GM23338 (cell line): ENCODE measurements around the gene TTC33. TPM values are rescaled to one million over a fixed set of nuclear protein-coding genes. Genes with fewer than 3 reads are reported as not detected.

Source experiments
- EZH2 ChIP-seq: fragments of 200-600 bp; sonication (generic); IDR thresholded peaks from one replicate; pipeline ENCODE4 v1.8.0; 2017; ENCODE audit warnings: antibody characterized with exemption, mild to moderate bottlenecking, low read depth; ENCODE audit not compliant: unreplicated experiment
- JUNB ChIP-seq: IDR thresholded peaks from one replicate; pipeline ENCODE4 v1.6.1; 2016; ENCODE audit warnings: antibody characterized with exemption; ENCODE audit not compliant: unreplicated experiment
- STAT1 ChIP-seq: IDR thresholded peaks from one replicate; pipeline ENCODE4 v1.6.1; 2016; ENCODE audit warnings: antibody characterized with exemption; ENCODE audit not compliant: unreplicated experiment
- ZNF114 ChIP-seq: fragments of 250-450 bp; sonication (Bioruptor Pico); IDR thresholded peaks from 2 replicates; pipeline ENCODE4 v1.5.0; 2020; ENCODE audit warnings: mild to moderate bottlenecking, moderate library complexity
- polyA plus RNA-seq: library from polyadenylated mRNA; unstranded; fragments of >200 nt; fragmentation: Nextera tagmentation; extraction: Ambion mirVana; gene quantifications from 2 replicates; pipeline ENCODE4 v1.2.1, GENCODE V29; 2016
- total RNA-seq: library from RNA; depleted of rRNA; stranded (reverse); fragments of >200 nt; shearing (Covaris generic); gene quantifications from 2 replicates; pipeline ENCODE4 v1.2.3, GENCODE V29; 2014
- TF ChIP-seq, protein P1 (sequence below): fragments of 250-450 bp; sonication (Bioruptor Pico); IDR thresholded peaks from 2 replicates; pipeline ENCODE4 v1.5.0; 2020; ENCODE audit warnings: mild to moderate bottlenecking, moderate library complexity
- TF ChIP-seq, protein P2 (sequence below): IDR thresholded peaks from one replicate; pipeline ENCODE4 v1.6.1; 2018; ENCODE audit warnings: antibody characterized with exemption; ENCODE audit not compliant: unreplicated experiment

The TTC33 gene
- total and polyA plus RNA-seq, 2 experiments from 2014 or later = 4.1 to 11.5 TPM

GRCh38 chr5:40681363-40682153, 74.2 kb downstream of the TTC33 start (continued):
- TF ChIP-seq, protein P1, sequence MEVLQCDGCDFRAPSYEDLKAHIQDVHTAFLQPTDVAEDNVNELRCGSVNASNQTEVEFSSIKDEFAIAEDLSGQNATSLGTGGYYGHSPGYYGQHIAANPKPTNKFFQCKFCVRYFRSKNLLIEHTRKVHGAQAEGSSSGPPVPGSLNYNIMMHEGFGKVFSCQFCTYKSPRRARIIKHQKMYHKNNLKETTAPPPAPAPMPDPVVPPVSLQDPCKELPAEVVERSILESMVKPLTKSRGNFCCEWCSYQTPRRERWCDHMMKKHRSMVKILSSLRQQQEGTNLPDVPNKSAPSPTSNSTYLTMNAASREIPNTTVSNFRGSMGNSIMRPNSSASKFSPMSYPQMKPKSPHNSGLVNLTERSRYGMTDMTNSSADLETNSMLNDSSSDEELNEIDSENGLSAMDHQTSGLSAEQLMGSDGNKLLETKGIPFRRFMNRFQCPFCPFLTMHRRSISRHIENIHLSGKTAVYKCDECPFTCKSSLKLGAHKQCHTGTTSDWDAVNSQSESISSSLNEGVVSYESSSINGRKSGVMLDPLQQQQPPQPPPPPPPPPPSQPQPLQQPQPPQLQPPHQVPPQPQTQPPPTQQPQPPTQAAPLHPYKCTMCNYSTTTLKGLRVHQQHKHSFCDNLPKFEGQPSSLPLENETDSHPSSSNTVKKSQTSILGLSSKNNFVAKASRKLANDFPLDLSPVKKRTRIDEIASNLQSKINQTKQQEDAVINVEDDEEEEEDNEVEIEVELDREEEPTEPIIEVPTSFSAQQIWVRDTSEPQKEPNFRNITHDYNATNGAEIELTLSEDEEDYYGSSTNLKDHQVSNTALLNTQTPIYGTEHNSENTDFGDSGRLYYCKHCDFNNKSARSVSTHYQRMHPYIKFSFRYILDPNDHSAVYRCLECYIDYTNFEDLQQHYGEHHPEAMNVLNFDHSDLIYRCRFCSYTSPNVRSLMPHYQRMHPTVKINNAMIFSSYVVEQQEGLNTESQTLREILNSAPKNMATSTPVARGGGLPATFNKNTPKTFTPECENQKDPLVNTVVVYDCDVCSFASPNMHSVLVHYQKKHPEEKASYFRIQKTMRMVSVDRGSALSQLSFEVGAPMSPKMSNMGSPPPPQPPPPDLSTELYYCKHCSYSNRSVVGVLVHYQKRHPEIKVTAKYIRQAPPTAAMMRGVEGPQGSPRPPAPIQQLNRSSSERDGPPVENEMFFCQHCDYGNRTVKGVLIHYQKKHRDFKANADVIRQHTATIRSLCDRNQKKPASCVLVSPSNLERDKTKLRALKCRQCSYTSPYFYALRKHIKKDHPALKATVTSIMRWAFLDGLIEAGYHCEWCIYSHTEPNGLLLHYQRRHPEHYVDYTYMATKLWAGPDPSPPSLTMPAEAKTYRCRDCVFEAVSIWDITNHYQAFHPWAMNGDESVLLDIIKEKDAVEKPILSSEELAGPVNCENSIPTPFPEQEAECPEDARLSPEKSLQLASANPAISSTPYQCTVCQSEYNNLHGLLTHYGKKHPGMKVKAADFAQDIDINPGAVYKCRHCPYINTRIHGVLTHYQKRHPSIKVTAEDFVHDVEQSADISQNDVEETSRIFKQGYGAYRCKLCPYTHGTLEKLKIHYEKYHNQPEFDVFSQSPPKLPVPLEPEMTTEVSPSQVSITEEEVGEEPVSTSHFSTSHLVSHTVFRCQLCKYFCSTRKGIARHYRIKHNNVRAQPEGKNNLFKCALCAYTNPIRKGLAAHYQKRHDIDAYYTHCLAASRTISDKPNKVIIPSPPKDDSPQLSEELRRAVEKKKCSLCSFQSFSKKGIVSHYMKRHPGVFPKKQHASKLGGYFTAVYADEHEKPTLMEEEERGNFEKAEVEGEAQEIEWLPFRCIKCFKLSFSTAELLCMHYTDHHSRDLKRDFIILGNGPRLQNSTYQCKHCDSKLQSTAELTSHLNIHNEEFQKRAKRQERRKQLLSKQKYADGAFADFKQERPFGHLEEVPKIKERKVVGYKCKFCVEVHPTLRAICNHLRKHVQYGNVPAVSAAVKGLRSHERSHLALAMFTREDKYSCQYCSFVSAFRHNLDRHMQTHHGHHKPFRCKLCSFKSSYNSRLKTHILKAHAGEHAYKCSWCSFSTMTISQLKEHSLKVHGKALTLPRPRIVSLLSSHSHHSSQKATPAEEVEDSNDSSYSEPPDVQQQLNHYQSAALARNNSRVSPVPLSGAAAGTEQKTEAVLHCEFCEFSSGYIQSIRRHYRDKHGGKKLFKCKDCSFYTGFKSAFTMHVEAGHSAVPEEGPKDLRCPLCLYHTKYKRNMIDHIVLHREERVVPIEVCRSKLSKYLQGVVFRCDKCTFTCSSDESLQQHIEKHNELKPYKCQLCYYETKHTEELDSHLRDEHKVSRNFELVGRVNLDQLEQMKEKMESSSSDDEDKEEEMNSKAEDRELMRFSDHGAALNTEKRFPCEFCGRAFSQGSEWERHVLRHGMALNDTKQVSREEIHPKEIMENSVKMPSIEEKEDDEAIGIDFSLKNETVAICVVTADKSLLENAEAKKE (CRISPR knock-in tag) = peak; percentile 20
- TF ChIP-seq STAT1 = no peak
- TF ChIP-seq ZNF114 (CRISPR knock-in tag) = no peak
- peak; percentile 44 for TF ChIP-seq EZH2
- no peak for TF ChIP-seq JUNB
- TF ChIP-seq, protein P2, sequence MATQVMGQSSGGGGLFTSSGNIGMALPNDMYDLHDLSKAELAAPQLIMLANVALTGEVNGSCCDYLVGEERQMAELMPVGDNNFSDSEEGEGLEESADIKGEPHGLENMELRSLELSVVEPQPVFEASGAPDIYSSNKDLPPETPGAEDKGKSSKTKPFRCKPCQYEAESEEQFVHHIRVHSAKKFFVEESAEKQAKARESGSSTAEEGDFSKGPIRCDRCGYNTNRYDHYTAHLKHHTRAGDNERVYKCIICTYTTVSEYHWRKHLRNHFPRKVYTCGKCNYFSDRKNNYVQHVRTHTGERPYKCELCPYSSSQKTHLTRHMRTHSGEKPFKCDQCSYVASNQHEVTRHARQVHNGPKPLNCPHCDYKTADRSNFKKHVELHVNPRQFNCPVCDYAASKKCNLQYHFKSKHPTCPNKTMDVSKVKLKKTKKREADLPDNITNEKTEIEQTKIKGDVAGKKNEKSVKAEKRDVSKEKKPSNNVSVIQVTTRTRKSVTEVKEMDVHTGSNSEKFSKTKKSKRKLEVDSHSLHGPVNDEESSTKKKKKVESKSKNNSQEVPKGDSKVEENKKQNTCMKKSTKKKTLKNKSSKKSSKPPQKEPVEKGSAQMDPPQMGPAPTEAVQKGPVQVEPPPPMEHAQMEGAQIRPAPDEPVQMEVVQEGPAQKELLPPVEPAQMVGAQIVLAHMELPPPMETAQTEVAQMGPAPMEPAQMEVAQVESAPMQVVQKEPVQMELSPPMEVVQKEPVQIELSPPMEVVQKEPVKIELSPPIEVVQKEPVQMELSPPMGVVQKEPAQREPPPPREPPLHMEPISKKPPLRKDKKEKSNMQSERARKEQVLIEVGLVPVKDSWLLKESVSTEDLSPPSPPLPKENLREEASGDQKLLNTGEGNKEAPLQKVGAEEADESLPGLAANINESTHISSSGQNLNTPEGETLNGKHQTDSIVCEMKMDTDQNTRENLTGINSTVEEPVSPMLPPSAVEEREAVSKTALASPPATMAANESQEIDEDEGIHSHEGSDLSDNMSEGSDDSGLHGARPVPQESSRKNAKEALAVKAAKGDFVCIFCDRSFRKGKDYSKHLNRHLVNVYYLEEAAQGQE = no peak
